Astrocyte of the spinal cord (primary cell): Measurements from ENCODE around the gene RABL3.

Source experiments
- DNase-seq: peaks from one replicate; pipeline ENCODE4 v3.0.0; 2011; ENCODE audit warnings: low read depth, low spot score
- H3K4me3 ChIP-seq: 2 replicates; pipeline ENCODE4 v1.5.1; 2011; ENCODE audit warnings: low read depth, mild to moderate bottlenecking, low read length, moderate library complexity
- in situ Hi-C: cut with HindIII; loops from 2 replicates; pipeline ENCODE4 v1.10.0; 2017; ENCODE audit warnings: low sequenced_read_pairs
- TF ChIP-seq, protein P1 (sequence below): IDR thresholded peaks from 2 replicates; pipeline ENCODE4 v1.5.1; 2012; ENCODE audit warnings: low read depth, mild to moderate bottlenecking, low read length, inconsistent platforms

RABL3 gene

DNA sequence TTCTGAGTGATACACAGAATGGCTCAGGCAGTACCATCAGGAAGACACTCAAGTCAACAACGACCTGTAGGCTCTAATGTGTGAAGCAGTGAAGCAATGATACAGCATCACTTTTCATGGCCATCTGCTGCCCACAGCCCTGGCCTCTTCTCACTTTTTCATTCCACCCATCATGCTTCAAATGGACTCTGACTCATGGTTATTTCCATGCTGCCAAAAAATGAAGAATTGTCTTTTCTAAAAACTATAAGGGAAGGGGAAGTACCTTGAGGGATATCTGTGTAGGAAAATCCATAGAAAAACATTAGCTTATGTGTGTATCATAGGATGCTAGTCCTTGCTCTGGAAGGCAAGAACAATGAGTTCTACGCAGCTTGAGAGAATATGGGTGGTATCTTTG is 71.7 kb downstream of the RABL3 start:
- in situ Hi-C loops, result no loop called here
- DNase-seq, result no peak
- H3K4me3 ChIP-seq, result no peak overlapping the region
- TF ChIP-seq, protein P1, sequence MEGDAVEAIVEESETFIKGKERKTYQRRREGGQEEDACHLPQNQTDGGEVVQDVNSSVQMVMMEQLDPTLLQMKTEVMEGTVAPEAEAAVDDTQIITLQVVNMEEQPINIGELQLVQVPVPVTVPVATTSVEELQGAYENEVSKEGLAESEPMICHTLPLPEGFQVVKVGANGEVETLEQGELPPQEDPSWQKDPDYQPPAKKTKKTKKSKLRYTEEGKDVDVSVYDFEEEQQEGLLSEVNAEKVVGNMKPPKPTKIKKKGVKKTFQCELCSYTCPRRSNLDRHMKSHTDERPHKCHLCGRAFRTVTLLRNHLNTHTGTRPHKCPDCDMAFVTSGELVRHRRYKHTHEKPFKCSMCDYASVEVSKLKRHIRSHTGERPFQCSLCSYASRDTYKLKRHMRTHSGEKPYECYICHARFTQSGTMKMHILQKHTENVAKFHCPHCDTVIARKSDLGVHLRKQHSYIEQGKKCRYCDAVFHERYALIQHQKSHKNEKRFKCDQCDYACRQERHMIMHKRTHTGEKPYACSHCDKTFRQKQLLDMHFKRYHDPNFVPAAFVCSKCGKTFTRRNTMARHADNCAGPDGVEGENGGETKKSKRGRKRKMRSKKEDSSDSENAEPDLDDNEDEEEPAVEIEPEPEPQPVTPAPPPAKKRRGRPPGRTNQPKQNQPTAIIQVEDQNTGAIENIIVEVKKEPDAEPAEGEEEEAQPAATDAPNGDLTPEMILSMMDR, result no peak

DNA sequence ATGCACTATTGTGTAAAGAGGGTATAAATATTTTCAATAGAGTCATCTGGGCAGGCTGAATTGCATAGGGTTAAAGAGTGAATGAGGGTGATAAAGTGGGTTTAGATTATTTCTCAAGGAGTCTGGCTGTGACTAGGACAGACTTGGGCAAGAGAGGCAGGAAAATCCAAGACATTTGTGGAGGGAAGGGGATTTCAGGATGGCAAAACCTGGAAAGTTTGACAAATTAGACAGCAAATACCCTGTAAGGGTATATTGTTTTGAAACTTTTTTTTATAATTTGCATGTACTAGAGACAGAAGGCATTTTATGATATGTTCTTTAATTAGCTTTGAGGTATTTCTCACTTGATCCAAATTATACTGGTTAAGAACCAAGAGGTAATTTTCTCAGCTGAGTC is 77.4 kb downstream of the RABL3 start:
- no peak overlapping the region for H3K4me3 ChIP-seq
- DNase-seq, result no peak
- TF ChIP-seq, protein P1, result no peak
- in situ Hi-C loops, result no loop called here

DNA sequence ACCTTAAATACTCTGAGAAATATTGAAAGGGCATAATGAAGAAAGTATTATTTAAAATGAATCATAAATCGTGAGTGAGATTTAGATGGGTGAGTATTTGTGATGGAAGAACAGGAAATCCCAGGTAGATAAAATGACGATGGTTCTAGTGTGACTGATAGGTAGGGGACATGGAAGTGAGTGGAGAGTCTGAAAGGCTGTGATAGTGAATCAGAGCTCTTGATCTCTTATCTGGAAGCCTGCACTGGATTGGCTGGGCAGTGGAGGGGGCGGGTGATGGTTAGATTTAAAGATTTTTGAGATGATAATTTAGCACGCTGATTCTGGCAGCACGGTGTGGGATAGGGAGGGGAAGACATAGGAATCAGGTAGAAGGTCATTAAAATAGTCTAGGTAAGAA is 80.4 kb downstream of the RABL3 start:
- no peak for DNase-seq
- no peak overlapping the region for H3K4me3 ChIP-seq
- in situ Hi-C loops, result no loop called here
- TF ChIP-seq, protein P1, result no peak

DNA sequence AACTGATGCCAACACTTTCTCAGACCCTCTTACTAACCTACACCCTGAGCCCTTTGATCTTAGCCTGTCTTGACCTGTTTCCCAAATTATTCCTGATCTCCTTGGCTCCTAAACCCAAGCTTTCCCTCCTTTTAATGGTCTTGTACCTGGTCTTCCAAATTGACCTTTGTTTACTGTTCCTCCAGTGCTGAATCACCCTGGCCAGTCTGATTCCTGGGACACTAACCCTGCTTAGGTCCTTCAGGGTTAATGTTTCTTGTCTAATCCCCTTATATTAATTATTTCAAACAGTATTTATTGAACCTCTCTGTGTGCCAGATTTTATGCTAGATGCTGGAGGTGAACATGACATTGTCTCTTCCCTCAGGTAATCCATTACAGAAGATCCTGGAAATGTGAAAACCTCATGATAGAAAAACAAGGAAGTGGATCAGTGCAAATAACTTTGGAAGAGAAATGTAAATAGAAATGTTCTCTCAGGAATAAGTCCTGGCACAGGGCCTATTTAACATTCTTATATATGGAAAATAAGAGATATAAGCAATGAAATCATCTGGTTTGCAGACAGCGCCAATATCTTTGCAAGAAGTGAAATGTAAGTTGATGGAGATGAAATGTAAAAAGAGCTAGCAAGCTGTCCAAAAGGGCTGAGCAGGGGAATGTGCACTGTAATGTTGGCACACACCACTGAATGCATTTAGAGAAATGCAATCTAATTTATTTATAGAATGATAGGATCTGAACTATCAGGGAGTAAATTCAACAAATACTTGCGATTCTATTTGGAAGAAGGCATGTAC is 81.0 kb downstream of the RABL3 start:
- DNase-seq, result no peak
- no peak overlapping the region for H3K4me3 ChIP-seq
- TF ChIP-seq, protein P1, result no peak
- in situ Hi-C loops, result no loop called here

DNA sequence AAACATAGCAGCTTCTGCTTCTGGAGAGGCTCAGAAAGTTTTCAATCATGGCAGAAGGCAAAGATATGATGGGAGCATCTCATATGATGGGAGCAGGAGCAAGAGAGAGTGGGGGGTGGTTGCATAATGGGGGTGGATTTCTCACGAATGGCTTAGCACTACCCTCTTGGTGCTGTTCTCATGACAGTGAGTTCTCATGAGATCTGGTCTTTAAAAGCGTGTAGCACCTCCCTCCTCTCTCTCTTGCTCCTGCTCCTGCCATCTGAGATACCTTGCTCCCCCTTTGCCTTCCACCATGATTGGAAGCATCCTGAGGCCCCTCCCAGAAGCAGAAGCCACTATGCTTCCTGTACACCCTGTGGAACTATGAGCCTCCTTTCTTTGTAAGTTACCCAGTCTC is 82.5 kb downstream of the RABL3 start:
- no peak overlapping the region for H3K4me3 ChIP-seq
- TF ChIP-seq, protein P1, result no peak
- in situ Hi-C loops, result no loop called here
- DNase-seq, result no peak

DNA sequence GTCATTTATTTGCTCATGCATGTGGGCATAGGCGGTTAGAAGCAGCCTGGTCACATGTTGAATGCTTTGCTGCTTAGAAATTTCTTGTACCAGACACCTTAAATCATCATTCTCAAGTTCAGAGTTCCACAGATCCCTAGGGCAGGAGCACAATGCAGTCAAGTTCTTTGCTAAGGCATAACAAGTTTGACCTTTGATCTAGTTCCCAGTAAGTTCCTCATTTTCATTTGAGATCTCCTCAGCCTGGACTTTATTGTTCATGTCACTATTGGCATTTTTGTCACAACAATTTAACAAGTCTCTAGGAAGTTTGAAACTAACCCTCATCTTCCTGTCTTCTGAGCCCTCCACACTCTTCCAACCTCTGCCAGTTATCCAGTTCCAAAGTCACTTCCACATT is 83.0 kb downstream of the RABL3 start:
- no peak overlapping the region for H3K4me3 ChIP-seq
- in situ Hi-C loops, result no loop called here
- DNase-seq, result no peak
- TF ChIP-seq, protein P1, result no peak
